ENCODE measurements around the gene ADAMTS2. TPM values are rescaled to one million over a fixed set of nuclear protein-coding genes. Genes with fewer than 3 reads are reported as not detected.

ADAMTS2 gene
- total and polyA plus RNA-seq, 2 of the 8 experiments (the other 6 are each of a cell fraction or from before 2014, with no cell fraction given), result 6.6 to 7.3 TPM

DNA sequence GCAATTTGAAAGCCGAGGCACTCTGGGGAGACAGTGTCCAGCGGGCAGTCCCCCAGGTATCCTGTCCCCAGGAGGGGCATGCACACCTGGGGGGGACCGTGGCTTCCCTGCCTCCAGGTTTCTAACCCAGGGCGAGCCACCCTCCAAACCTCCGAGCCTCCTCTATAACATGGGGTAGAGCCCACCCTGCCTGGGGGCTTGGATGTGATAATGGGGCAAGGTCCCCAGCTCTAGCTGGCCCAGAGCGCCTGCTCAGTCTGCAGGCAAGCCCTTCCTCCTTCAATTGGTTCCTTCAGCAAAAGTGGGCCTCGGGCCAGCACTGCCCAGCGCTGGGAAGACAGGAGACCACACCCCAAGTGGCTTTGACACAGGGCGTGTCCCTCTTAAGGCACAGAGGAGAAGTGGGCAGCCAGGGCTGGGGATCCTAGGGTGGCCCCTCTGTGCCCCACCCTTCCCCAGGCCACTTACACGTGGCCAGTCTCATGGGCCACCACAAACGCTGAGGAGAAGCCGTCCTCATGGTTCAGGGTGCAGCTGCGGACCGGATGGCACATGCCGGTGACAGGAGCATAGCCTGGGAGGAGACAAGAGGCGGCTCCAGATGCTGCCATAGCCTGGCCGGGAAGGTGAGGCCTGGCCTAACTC lies 190.8 kb downstream of the ADAMTS2 start:
- Histone ChIP-seq H3K14ac (ENCODE audit: insufficient read length) (no peak overlapping the region), H3K4me3 (ENCODE audit: extremely low read depth in 1 of 4, insufficient read depth in 2 of 4, low read depth in 3 of 4, low read length in 4 of 4) (no peak overlapping the region), H2AK5ac (ENCODE audit: low read depth, low read length) (no peak overlapping the region), H2BK12ac (ENCODE audit: low read depth, low read length) (no peak overlapping the region), H2BK15ac (ENCODE audit: low read length) (no peak overlapping the region), H3K23ac (ENCODE audit: insufficient read length) (no peak overlapping the region), H4K91ac (replicated peaks; ENCODE audit: insufficient read length, low read length) (no peak overlapping the region), H3K79me2 (ENCODE audit: control insufficient read depth in 1 of 2, insufficient read depth in 2 of 2, low read length in 2 of 2) (no peaks in the 10 kb centered on the region), H3K27ac (ENCODE audit: low read depth, low read length) (no peak overlapping the region), H3K36me3 (ENCODE audit: control insufficient read depth in 2 of 4, insufficient read depth in 4 of 4, low read length in 3 of 4) (no peaks in the 10 kb centered on the region), H3K79me1 (ENCODE audit: low read depth, low read length) (no peaks in the 10 kb centered on the region), H4K20me1 (replicated peaks in 1 of 2; ENCODE audit: control insufficient read depth in 1 of 2, insufficient read depth in 2 of 2, low read length in 2 of 2) (no peaks in the 10 kb centered on the region), H3K4me2 (ENCODE audit: insufficient read depth in 1 of 2, low read depth in 2 of 2, low read length in 2 of 2) (no peak overlapping the region), H3K4me1 (replicated peaks in 1 of 4; ENCODE audit: control insufficient read depth in 3 of 4, insufficient read depth in 4 of 4, low read length in 3 of 4) (no peaks in the 10 kb centered on the region), H3K18ac (ENCODE audit: extremely low read depth, low read length) (no peak overlapping the region), H4K8ac (ENCODE audit: extremely low read depth, insufficient read depth, low read length) (peak overlapping the region; percentile 51), H2AFZ (ENCODE audit: low read length) (no peak overlapping the region), H4K5ac (ENCODE audit: insufficient read length, low read depth, low read length) (no peak overlapping the region), H3K27me3 (replicated peaks in 1 of 4; ENCODE audit: control insufficient read depth in 3 of 4, extremely low read depth in 1 of 4, insufficient read depth in 3 of 4, low read length in 3 of 4) (no peaks in the 10 kb centered on the region), H2BK120ac (replicated peaks; ENCODE audit: low read depth, low read length) (no peak overlapping the region), H2BK5ac (ENCODE audit: low read depth, low read length) (no peak overlapping the region), H3K23me2 (ENCODE audit: low read depth, low read length) (no peaks in the 10 kb centered on the region), H3K9ac (replicated peaks in 1 of 4; ENCODE audit: extremely low read depth in 1 of 4, low read depth in 3 of 4, low read length in 3 of 4) (no peak overlapping the region), H3K4ac (replicated peaks; ENCODE audit: insufficient read length, low read depth, low read length) (no peak overlapping the region), H3K56ac (replicated peaks; ENCODE audit: insufficient read length, low read depth, low read length) (no peak overlapping the region), H3K9me3 (ENCODE audit: insufficient read depth in 2 of 2, low read depth in 1 of 2, low read length in 1 of 2) (peaks cover 0 to 5% of the 10 kb centered on the region in 2 experiments; a peak in 1 of 4 replicates), H2BK20ac (ENCODE audit: low read length) (no peak overlapping the region)
- CTCF ChIA-PET (ENCODE audit: partially characterized antibody), result interaction anchor here (1.4 to 2.7 kb wide), 3 partner anchors 10 to 12 kb away, joined by 4 to 8 read pairs (median 5); no protein-coding TSS in a partner anchor
- DNase-seq (ENCODE audit: low read depth in 1 of 2, low spot score in 2 of 2), result peak in 1 of 2 experiments; percentile 33
- no peak for FAIRE-seq
- POLR2A ChIA-PET (ENCODE audit: partially characterized antibody), result no interaction called here
- 87% methylated on average over 15 of the region's 17 CpGs; no CpG with 5 or more reads in 1 of the 2 experiments for WGBS, 2 experiments (ENCODE audit: extremely low coverage in 1 of 2, insufficient coverage in 1 of 2, insufficient read length in 1 of 2, insufficient replicate concordance in 2 of 2, low coverage in 1 of 2, low lambda C conversion rate in 2 of 2, missing lambda C conversion rate in 1 of 2)
- no peak for TF ChIP-seq POLR2AphosphoS5 (IDR thresholded peaks at IDR 0.05; ENCODE audit: low read depth, low read length)
- TF ChIP-seq JUN (IDR thresholded peaks at IDR 0.05; ENCODE audit: low read depth, low read length), result no peak
- no peak for TF ChIP-seq KDM1A (IDR thresholded peaks at IDR 0.05; ENCODE audit: borderline replicate concordance, low read length)
- TF ChIP-seq PHF8 (conservative IDR thresholded peaks at IDR 0.05; ENCODE audit: low read depth, low read length), result no peak
- TF ChIP-seq NANOG (IDR thresholded peaks at IDR 0.05; ENCODE audit: insufficient read depth, low read depth, low read length, poor library complexity, severe bottlenecking), result no peak
- no peak for TF ChIP-seq RNF2 (IDR thresholded peaks at IDR 0.05; ENCODE audit: borderline replicate concordance, low read depth, low read length, missing control alignments, poor library complexity, severe bottlenecking)
- TF ChIP-seq BCL11A (IDR thresholded peaks at IDR 0.05; ENCODE audit: low read depth in 2 of 2, low read length in 2 of 2), result no peak
- TF ChIP-seq HDAC2 (IDR thresholded peaks at IDR 0.05; ENCODE audit: borderline replicate concordance in 1 of 2, low read depth in 2 of 2, low read length in 2 of 2), result no peak
- TF ChIP-seq ASH2L (IDR thresholded peaks at IDR 0.05; ENCODE audit: low read length), result no peak
- no peak for TF ChIP-seq TBP (IDR thresholded peaks at IDR 0.05; ENCODE audit: low read depth, low read length)
- TF ChIP-seq EGR1 (IDR thresholded peaks at IDR 0.05; ENCODE audit: borderline replicate concordance, low read depth, low read length), result no peak
- TF ChIP-seq FOSL1 (IDR thresholded peaks at IDR 0.05; ENCODE audit: insufficient read depth, low read depth, low read length), result no peak
- TF ChIP-seq EZH2 (IDR thresholded peaks at IDR 0.05; ENCODE audit: low read depth, low read length, severe bottlenecking), result no peak
